Regular cardiac myocyte (primary cell): ENCODE results near the gene EPM2AIP1. TPM values are rescaled to one million over a fixed set of nuclear protein-coding genes. Genes with fewer than 3 reads are reported as not detected.

Source experiments
- total RNA-seq: library from RNA; depleted of rRNA; stranded (reverse); fragments of >200 nt; gene quantifications from 2 replicates; pipeline ENCODE4 v1.2.3, GENCODE V29; 2014

EPM2AIP1 gene
- 13.2 and 14.4 TPM in 2 replicates for total RNA-seq

GRCh38 chr3:36992806-36993325 is at the start of gene EPM2AIP1:
Gene EPM2AIP1, minus strand, starts transcription at chr3:36993131. Its CDS starts 54 bp downstream, at chr3:36993077.

DNA sequence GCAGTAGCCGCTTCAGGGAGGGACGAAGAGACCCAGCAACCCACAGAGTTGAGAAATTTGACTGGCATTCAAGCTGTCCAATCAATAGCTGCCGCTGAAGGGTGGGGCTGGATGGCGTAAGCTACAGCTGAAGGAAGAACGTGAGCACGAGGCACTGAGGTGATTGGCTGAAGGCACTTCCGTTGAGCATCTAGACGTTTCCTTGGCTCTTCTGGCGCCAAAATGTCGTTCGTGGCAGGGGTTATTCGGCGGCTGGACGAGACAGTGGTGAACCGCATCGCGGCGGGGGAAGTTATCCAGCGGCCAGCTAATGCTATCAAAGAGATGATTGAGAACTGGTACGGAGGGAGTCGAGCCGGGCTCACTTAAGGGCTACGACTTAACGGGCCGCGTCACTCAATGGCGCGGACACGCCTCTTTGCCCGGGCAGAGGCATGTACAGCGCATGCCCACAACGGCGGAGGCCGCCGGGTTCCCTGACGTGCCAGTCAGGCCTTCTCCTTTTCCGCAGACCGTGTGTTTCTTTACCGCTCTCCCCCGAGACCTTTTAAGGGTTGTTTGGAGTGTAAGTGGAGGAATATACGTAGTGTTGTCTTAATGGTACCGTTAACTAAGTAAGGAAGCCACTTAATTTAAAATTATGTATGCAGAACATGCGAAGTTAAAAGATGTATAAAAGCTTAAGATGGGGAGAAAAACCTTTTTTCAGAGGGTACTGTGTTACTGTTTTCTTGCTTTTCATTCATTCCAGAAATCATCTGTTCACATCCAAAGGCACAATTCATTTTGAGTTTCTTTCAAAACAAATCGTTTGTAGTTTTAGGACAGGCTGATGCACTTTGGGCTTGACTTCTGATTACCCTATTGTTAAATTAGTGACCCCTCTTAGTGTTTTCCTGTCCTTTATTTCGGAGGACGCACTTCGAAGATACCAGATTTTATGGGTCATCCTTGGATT is 674 bp upstream of the EPM2AIP1 start, which contains the start of gene MLH1:
Gene MLH1 (plus strand): TSS at position 193 of the 958 bp plus-strand sequence. CDS start 30 bp downstream, at position 223.

DNA sequence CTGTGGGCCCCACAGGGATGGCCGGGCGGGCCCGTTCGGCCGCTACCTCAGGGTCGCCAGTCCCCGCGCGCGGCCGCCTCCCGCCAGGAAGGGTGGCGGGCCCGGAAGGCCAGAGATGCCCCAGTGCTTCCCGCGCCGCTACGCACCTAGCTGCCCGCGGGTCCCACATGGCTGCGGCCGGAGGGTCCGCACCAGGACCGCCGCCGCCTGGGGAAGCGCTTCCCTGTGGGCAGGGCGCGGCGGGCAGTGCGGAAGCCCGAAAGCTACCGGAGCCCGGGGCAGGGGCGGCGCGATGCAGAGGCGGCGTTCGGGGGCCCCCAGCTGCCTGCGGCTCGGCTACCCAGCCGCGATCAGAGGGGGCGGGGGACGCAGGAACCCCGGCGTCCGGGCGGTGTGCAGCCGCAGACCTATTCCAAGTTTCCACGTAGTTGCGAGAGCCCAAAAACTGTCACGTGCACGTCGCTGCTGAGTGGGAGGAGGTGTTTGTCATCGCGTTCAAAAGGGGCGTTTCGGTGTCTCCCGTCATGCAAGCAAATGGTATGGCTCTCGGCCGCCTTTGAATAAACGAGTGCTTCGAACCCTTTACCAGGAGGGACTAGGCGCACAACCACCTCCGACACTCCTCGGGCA is 48.2 kb downstream of the EPM2AIP1 start, which contains the start of gene TRANK1:
Gene TRANK1 (minus strand): TSS at position 414 of the 630 bp plus-strand sequence. CDS start 245 bp downstream, at position 169.

Other genes starting within 250 kb of the EPM2AIP1 start
- gene DCLK3, start 228.6 kb downstream of the EPM2AIP1 start, total RNA-seq: under 0.01 and 0.58 TPM in 2 replicates
- 6.7 and 15.5 TPM in 2 replicates for gene TRANK1, start 48.1 kb downstream of the EPM2AIP1 start, total RNA-seq
- gene MLH1, start 387 bp upstream of the EPM2AIP1 start, total RNA-seq: 33.0 and 61.5 TPM in 2 replicates
- gene LRRFIP2, start 181.5 kb upstream of the EPM2AIP1 start, total RNA-seq: 56.1 and 71.7 TPM in 2 replicates